B cell (primary cell): ENCODE results near the gene CFTR. TPM values are rescaled to one million over a fixed set of nuclear protein-coding genes. Genes with fewer than 3 reads are reported as not detected.

Source experiments
- ATAC-seq: fragments of 200-7000 bp; cut with Tn5 transposase; one replicate; pipeline ENCODE4 v1.10.0; 2021; ENCODE audit warnings: low read depth, mild to moderate bottlenecking, moderate number of reproducible peaks, moderate library complexity
- CTCF ChIA-PET: fragments of 350-600 bp; sonication (Branson Sonifier 250); formaldehyde crosslinking; loops from one replicate; lab custom pipeline; 2021; ENCODE audit warnings: antibody characterized with exemption, inconsistent platforms; lab: Charles Lee
- POLR2A ChIA-PET: fragments of 350-600 bp; sonication (Branson Sonifier 250); formaldehyde crosslinking; loops from one replicate; lab custom pipeline; 2021; ENCODE audit warnings: antibody characterized with exemption; lab: Charles Lee
- DNase-seq: peaks from one replicate; pipeline ENCODE4 v3.0.0; 2013
- H2AFZ ChIP-seq: 2 replicates; pipeline ENCODE4 v1.6.1; 2012; ENCODE audit warnings: mild to moderate bottlenecking, low read depth, low read length; ENCODE audit not compliant: insufficient read depth, poor library complexity, severe bottlenecking
- H3K27ac ChIP-seq, 2 donors: 1 replicate in 1 of 2; 2 replicates in 1 of 2; pipeline ENCODE4 v1.5.1; 2012 to 2013; ENCODE audit warnings: low read length in 2 of 2, mild to moderate bottlenecking in 2 of 2, moderate library complexity in 1 of 2
- H3K27me3 ChIP-seq, 4 experiments: fragments of 200-600 bp in 1 of 4; sonication (generic) in 1 of 4; replicated peaks in 1 of 4; 1 replicate in 2 of 4; 2 replicates in 2 of 4; pipeline versions ENCODE4 v1.6.1 to v1.7.0; 2013 to 2016; ENCODE audit warnings: low read length in 3 of 4, mild to moderate bottlenecking in 2 of 4, mixed read lengths in 1 of 4, moderate library complexity in 1 of 4; ENCODE audit not compliant: insufficient read depth in 4 of 4, control insufficient read depth in 3 of 4; ENCODE audit errors: control extremely low read depth in 1 of 4
- H3K36me3 ChIP-seq, 2 experiments: replicated peaks in 1 of 2; 1 replicate in 1 of 2; 2 replicates in 1 of 2; pipeline versions ENCODE4 v1.6.1 to v1.7.1; 2013; ENCODE audit warnings: low read length in 1 of 2; ENCODE audit not compliant: insufficient read depth in 2 of 2, control insufficient read depth in 1 of 2; ENCODE audit errors: control extremely low read depth in 1 of 2, extremely low read depth in 1 of 2
- H3K4me1 ChIP-seq, 2 donors: fragments of 200-600 bp in 1 of 2; sonication (generic) in 1 of 2; 1 replicate in 1 of 2; 2 replicates in 1 of 2; pipeline versions ENCODE4 v1.5.1 to v1.6.1; 2013 to 2017; ENCODE audit warnings: low read length in 2 of 2; ENCODE audit not compliant: control insufficient read depth in 2 of 2, insufficient read depth in 2 of 2
- H3K4me2 ChIP-seq: replicated peaks from 2 replicates; pipeline ENCODE3; 2012; ENCODE audit warnings: mild to moderate bottlenecking, low read depth, low read length; ENCODE audit not compliant: poor library complexity, severe bottlenecking
- H3K4me3 ChIP-seq, 5 experiments: fragments of 200-600 bp in 1 of 5; sonication (generic) in 1 of 5; 1 replicate in 3 of 5; 2 replicates in 2 of 5; pipeline versions ENCODE4 v1.5.1 to v1.7.0; 2011 to 2016; ENCODE audit warnings: low read length in 4 of 5, mild to moderate bottlenecking in 4 of 5, low read depth in 2 of 5, control low read depth in 1 of 5, moderate library complexity in 1 of 5; ENCODE audit not compliant: insufficient read depth in 1 of 5; ENCODE audit errors: control extremely low read depth in 1 of 5, extremely low read depth in 1 of 5
- H3K79me2 ChIP-seq: fragments of 200-600 bp; sonication (generic); one replicate; pipeline ENCODE4 v1.6.0; 2016; ENCODE audit warnings: low read length; ENCODE audit not compliant: control insufficient read depth, insufficient read depth
- H3K9ac ChIP-seq: fragments of 200-600 bp; sonication (generic); 2 replicates; pipeline ENCODE4 v1.6.1; 2017; ENCODE audit warnings: mild to moderate bottlenecking, low read length, moderate library complexity
- H3K9me3 ChIP-seq, 3 donors: one replicate each; pipeline versions ENCODE4 v1.6.1 to v1.7.1; 2013; ENCODE audit warnings: low read length in 2 of 3; ENCODE audit not compliant: control insufficient read depth in 2 of 3, insufficient read depth in 1 of 3; ENCODE audit errors: control extremely low read depth in 1 of 3
- H4K20me1 ChIP-seq: 2 replicates; pipeline ENCODE4 v1.6.0; 2012; ENCODE audit warnings: mild to moderate bottlenecking, low read length; ENCODE audit not compliant: insufficient read depth, control insufficient read depth, poor library complexity, severe bottlenecking
- H3K27ac Mint-ChIP-seq: one replicate; pipeline ENCODE4 v1.8.0; 2021; ENCODE audit warnings: mixed read lengths
- H3K27me3 Mint-ChIP-seq: one replicate; pipeline ENCODE4 v1.8.0; 2021; ENCODE audit warnings: mixed read lengths
- H3K4me1 Mint-ChIP-seq: one replicate; pipeline ENCODE4 v1.8.0; 2021; ENCODE audit warnings: mixed read lengths
- H3K4me3 Mint-ChIP-seq: one replicate; pipeline ENCODE4 v1.8.0; 2021; ENCODE audit warnings: mixed read lengths
- H3K9me3 Mint-ChIP-seq: one replicate; pipeline ENCODE4 v1.8.0; 2022; ENCODE audit warnings: mixed read lengths; ENCODE audit not compliant: insufficient read depth
- CTCF ChIP-seq: fragments of 200-600 bp; IDR thresholded peaks from one replicate; pipeline ENCODE4 v1.8.0; 2022; ENCODE audit warnings: antibody characterized with exemption, mild to moderate bottlenecking
- EZH2 ChIP-seq: IDR thresholded peaks from 2 replicates; pipeline ENCODE4 v1.6.1; 2012; ENCODE audit warnings: borderline replicate concordance, low read depth, mild to moderate bottlenecking, moderate library complexity, low read length; ENCODE audit not compliant: insufficient read depth, poor library complexity, severe bottlenecking
- WGBS: methylation state at CpG from one replicate; pipeline ENCODE4 v1.1.5; 2013; ENCODE audit warnings: missing lambda C conversion rate; ENCODE audit not compliant: insufficient coverage; 5-methylcytosine and 5-hydroxymethylcytosine counted together
- intact Hi-C: fragments of 100-400 bp; cut with micrococcal nuclease; formaldehyde crosslinking; loops from one replicate; pipeline ENCODE4 v1.10.0; 2022
- polyA plus RNA-seq: library from polyadenylated mRNA; depleted of rRNA; stranded (reverse); fragments of >200 nt; gene quantifications from 2 replicates; pipeline ENCODE4 v1.2.3, GENCODE V29; 2012
- total RNA-seq, 2 donors: library from RNA; stranded (reverse); fragments of 120-200 nt in 1 of 2; gene quantifications; 1 replicate in 1 of 2; 2 replicates in 1 of 2; pipeline versions ENCODE4 v1.2.3 to v1.2.4, GENCODE V29; 2013 to 2022

The CFTR gene
- total and polyA plus RNA-seq, 2 donors (not counting 1 experiment from before 2014, with no cell fraction given): not detected

- no peak overlapping the region for H3K4me2 ChIP-seq
- Mint-ChIP-seq H3K9me3 (no peaks in the 10 kb centered on the region), H3K27me3 (no peaks in the 10 kb centered on the region), H3K4me3 (no peak overlapping the region), H3K4me1 (no peaks in the 10 kb centered on the region), H3K27ac (no peak overlapping the region)
- H3K79me2 ChIP-seq: no peaks in the 10 kb centered on the region
- no peak overlapping the region for H3K4me3 ChIP-seq
- H3K36me3 ChIP-seq: no peaks in the 10 kb centered on the region
- no peaks in the 10 kb centered on the region for H4K20me1 ChIP-seq
- CTCF ChIA-PET: no interaction called here
- H2AFZ ChIP-seq: no peak overlapping the region
- POLR2A ChIA-PET: no interaction called here
- ATAC-seq (no peak), DNase-seq (no peak)
- intact Hi-C loops: no loop called here
- TF ChIP-seq CTCF (no peak), EZH2 (no peak)
- no peak overlapping the region for H3K27ac ChIP-seq
- no peaks in the 10 kb centered on the region for H3K4me1 ChIP-seq
- H3K9ac ChIP-seq: no peak overlapping the region
- H3K27me3 ChIP-seq: no peaks in the 10 kb centered on the region
- no peaks in the 10 kb centered on the region for H3K9me3 ChIP-seq
Measured at GRCh38 chr7:117560030-117560429, 80.2 kb downstream of the CFTR start.

GRCh38 chr7:117562759-117563158, 82.9 kb downstream of the CFTR start:
- intact Hi-C loops: no loop called here
- Mint-ChIP-seq H3K27me3 (no peaks in the 10 kb centered on the region), H3K27ac (no peak overlapping the region), H3K4me3 (no peak overlapping the region), H3K9me3 (no peaks in the 10 kb centered on the region), H3K4me1 (no peaks in the 10 kb centered on the region)
- H3K27ac ChIP-seq: no peak overlapping the region
- no peaks in the 10 kb centered on the region for H3K27me3 ChIP-seq
- no peaks in the 10 kb centered on the region for H3K4me1 ChIP-seq
- POLR2A ChIA-PET: no interaction called here
- ATAC-seq (no peak), DNase-seq (no peak)
- H3K4me3 ChIP-seq: no peak overlapping the region
- no peak overlapping the region for H3K9ac ChIP-seq
- no peaks in the 10 kb centered on the region for H3K36me3 ChIP-seq
- no peaks in the 10 kb centered on the region for H3K9me3 ChIP-seq
- CTCF ChIA-PET: no interaction called here
- 100% methylated on average over 1 of the region's 2 CpGs for WGBS
- no peak overlapping the region for H2AFZ ChIP-seq
- TF ChIP-seq CTCF (no peak), EZH2 (no peak)
- no peak overlapping the region for H3K4me2 ChIP-seq
- H3K79me2 ChIP-seq: no peaks in the 10 kb centered on the region
- H4K20me1 ChIP-seq: no peaks in the 10 kb centered on the region
